Lower leg skin (tissue), 3 donors: ENCODE results near the gene SLC8A2.

Experiments
- CTCF ChIP-seq, 3 donors: fragments of 450-650 bp; IDR thresholded peaks; one replicate each; pipeline ENCODE4 v1.5.1; 2016; ENCODE audit warnings: antibody characterized with exemption in 3 of 3, mild to moderate bottlenecking in 3 of 3, moderate library complexity in 2 of 3
- POLR2A ChIP-seq, 2 donors: fragments of 450-650 bp; IDR thresholded peaks; one replicate each; pipeline ENCODE4 v1.6.1; 2016 to 2017; ENCODE audit warnings: antibody characterized with exemption in 2 of 2, mild to moderate bottlenecking in 1 of 2, moderate library complexity in 1 of 2

GRCh38 chr19:47432091-47432490 lies 39.6 kb downstream of the SLC8A2 start:
- TF ChIP-seq POLR2A (IDR thresholded peaks at IDR 0.05) (no peak), CTCF (IDR thresholded peaks at IDR 0.05) (no peak)
